Heart right ventricle (tissue), 16 donors: ENCODE data around the gene LAMP5. TPM values are rescaled to one million over a fixed set of nuclear protein-coding genes. Genes with fewer than 3 reads are reported as not detected.

Experiments used
- ATAC-seq, 8 donors: fragments of 200-7000 bp; cut with Tn5 transposase; one replicate each; pipeline ENCODE4 v1.9.1; 2020; ENCODE audit warnings: mild to moderate bottlenecking in 8 of 8, moderate library complexity in 8 of 8, moderate number of reproducible peaks in 1 of 8
- DNase-seq, 2 donors: peaks; one replicate each; pipeline ENCODE4 v3.0.0-alpha.2; 2020
- H3K27ac ChIP-seq, 10 donors: fragments of 200-600 bp; sonication (generic) in 2 of 10; one replicate each; pipeline versions ENCODE4 v1.5.0 to v1.8.0; 2020 to 2022; ENCODE audit warnings: mild to moderate bottlenecking in 3 of 10
- H3K27me3 ChIP-seq, 7 donors: fragments of 200-600 bp; one replicate each; pipeline ENCODE4 v1.8.0; 2021 to 2022; ENCODE audit warnings: mild to moderate bottlenecking in 2 of 7
- H3K36me3 ChIP-seq, 9 donors: fragments of 200-600 bp; sonication (generic) in 1 of 9; one replicate each; pipeline versions ENCODE4 v1.5.0 to v1.8.0; 2020 to 2022; ENCODE audit warnings: mild to moderate bottlenecking in 2 of 9
- H3K4me1 ChIP-seq, 9 donors: fragments of 200-600 bp; sonication (generic) in 1 of 9; one replicate each; pipeline versions ENCODE4 v1.5.0 to v1.8.0; 2020 to 2022; ENCODE audit warnings: mild to moderate bottlenecking in 4 of 9
- H3K4me3 ChIP-seq, 10 donors: fragments of 200-600 bp; sonication (generic) in 2 of 10; one replicate each; pipeline versions ENCODE4 v1.5.0 to v1.8.0; 2020 to 2022; ENCODE audit warnings: mild to moderate bottlenecking in 7 of 10, moderate library complexity in 2 of 10
- H3K9me3 ChIP-seq, 11 donors: fragments of 200-600 bp in 10 of 11; sonication (generic) in 2 of 11; one replicate each; pipeline versions ENCODE4 v1.5.0 to v1.8.0; 2013 to 2022; ENCODE audit warnings: mild to moderate bottlenecking in 2 of 11, control low read depth in 1 of 11, moderate library complexity in 1 of 11
- WGBS, 2 donors: extraction: QIAGEN DNeasy Blood & Tissue Kit; methylation state at CpG; one replicate each; pipeline ENCODE4 v1.1.7; 2013; ENCODE audit warnings: inconsistent platforms in 1 of 2; 5-methylcytosine and 5-hydroxymethylcytosine counted together
- intact Hi-C, 10 donors: fragments of 100-400 bp; cut with DNase I; formaldehyde crosslinking; loops; one replicate each; pipeline versions ENCODE4 v1.11.1 to v1.14.2; 2022
- polyA plus RNA-seq, 2 donors: library from polyadenylated mRNA; stranded (reverse); fragments of 200-250 nt; gene quantifications; one replicate each; pipeline ENCODE4 v1.2.3, GENCODE V29; 2013
- total RNA-seq, 10 donors: library from RNA; stranded (reverse); fragmentation: NEBNext Ultra II Directional in 3 of 10; extraction: Animal tissue kit (Norgen Biotek cat#: 25700) in 3 of 10; gene quantifications; one replicate each; pipeline versions ENCODE4 v1.2.1 to v1.2.4, GENCODE V29; 2021 to 2023
- TF ChIP-seq, protein P1 (sequence below), 9 donors: fragments of 200-600 bp; sonication (generic) in 2 of 9; IDR thresholded peaks; one replicate each; pipeline versions ENCODE4 v1.5.0 to v1.8.0; 2021 to 2022; ENCODE audit warnings: antibody characterized with exemption in 9 of 9, mild to moderate bottlenecking in 5 of 9, moderate library complexity in 1 of 9
- donor health status: Arrhythmogenic right ventricular cardiomyopathy.
- donor health status: ischemic (EF 13 %, LVEDD 7.1; RV severe dilation, severe dysfunction).
- donor health status: healthy with polysubstance abuse.
- donor health status: DM: no; HTN: yes; CAD: no.
- donor health status: DM: no; HTN: no; CAD: no.
- donor health status: ischemic (EF 25% LVEDD 6.9; RV normal size, moderate dysfunction).
- donor health status: ischemic (EF 25% LVEDD 5.7; RV mildly dilated, moderate dysfunction).
- donor health status: healthy.
- donor health status: DM: yes; HTN: yes; CAD: no.
- donor health status: Ischemic cardiomyopathy.
- donor health status: ischemic (EF 35%, LVEDD 5.7; RV mildly dilated, moderate dysfunction).
- donor health status: nonischemic (EF 11% LVEDD 7.7; RV severe dilation, severe dysfunction).
- donor health status: DM: yes; HTN: yes; CAD: no.
- donor health status: PGD.
- donor health status: ischemic (EF 29% LVEDD 5.4; RV normal size, mild dysfunction).
- donor health status: nonischemic (EF 23%, LVEDD 6.1; RV moderate dilation, normal function).

The LAMP5 gene
- total and polyA plus RNA-seq, 12 donors, result 0.04 to 0.16 (median 0.11) TPM; not detected in 7

GRCh38 chr20:9543214-9543613, 28.8 kb downstream of the LAMP5 start:
- intact Hi-C loops, result no loop called here
- TF ChIP-seq, protein P1, sequence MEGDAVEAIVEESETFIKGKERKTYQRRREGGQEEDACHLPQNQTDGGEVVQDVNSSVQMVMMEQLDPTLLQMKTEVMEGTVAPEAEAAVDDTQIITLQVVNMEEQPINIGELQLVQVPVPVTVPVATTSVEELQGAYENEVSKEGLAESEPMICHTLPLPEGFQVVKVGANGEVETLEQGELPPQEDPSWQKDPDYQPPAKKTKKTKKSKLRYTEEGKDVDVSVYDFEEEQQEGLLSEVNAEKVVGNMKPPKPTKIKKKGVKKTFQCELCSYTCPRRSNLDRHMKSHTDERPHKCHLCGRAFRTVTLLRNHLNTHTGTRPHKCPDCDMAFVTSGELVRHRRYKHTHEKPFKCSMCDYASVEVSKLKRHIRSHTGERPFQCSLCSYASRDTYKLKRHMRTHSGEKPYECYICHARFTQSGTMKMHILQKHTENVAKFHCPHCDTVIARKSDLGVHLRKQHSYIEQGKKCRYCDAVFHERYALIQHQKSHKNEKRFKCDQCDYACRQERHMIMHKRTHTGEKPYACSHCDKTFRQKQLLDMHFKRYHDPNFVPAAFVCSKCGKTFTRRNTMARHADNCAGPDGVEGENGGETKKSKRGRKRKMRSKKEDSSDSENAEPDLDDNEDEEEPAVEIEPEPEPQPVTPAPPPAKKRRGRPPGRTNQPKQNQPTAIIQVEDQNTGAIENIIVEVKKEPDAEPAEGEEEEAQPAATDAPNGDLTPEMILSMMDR (IDR thresholded peaks at IDR 0.05), result no peak
- Histone ChIP-seq H3K4me1 (no peaks in the 10 kb centered on the region), H3K4me3 (no peak overlapping the region), H3K36me3 (no peaks in the 10 kb centered on the region), H3K9me3 (no peaks in the 10 kb centered on the region), H3K27me3 (peaks cover 0 to 5% (median 0%) of the 10 kb centered on the region in 7 donors), H3K27ac (no peak overlapping the region)
- 37 to 45% methylated on average over 4 of the region's 4 CpGs for WGBS, 2 donors
- ATAC-seq (no peak), DNase-seq (no peak)

DNA sequence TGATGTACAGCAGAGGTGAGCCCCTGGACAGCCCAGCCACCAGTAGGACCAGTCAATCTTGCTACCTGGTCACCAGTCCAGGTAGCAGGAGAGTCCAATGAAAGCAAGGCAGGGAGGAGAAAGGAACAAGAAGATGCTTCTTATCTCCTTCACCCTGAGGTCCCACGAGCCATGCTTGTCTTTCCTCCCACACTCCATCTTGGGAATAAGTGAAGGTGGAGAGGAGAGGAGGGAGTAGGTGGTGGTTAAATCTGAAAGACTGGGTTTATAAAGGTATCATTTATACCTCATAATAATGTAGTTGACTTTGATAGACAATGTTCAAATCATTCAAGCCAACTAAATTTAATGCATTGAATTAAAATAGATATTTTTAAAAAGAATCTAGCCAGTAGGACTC, 35.9 kb downstream of the LAMP5 start:
- ATAC-seq (no peak), DNase-seq (no peak)
- Histone ChIP-seq H3K4me3 (no peak overlapping the region), H3K4me1 (no peaks in the 10 kb centered on the region), H3K27me3 (peaks cover 0 to 7% (median 0%) of the 10 kb centered on the region in 7 donors), H3K27ac (no peak overlapping the region), H3K9me3 (peaks cover 0 to 6% (median 0%) of the 10 kb centered on the region in 11 donors), H3K36me3 (no peaks in the 10 kb centered on the region)
- intact Hi-C loops, result no loop called here
- WGBS, 2 donors, result 79 to 87% methylated on average over 1 of the region's 1 CpG
- TF ChIP-seq, protein P1 (IDR thresholded peaks at IDR 0.05), result no peak

GRCh38 chr20:9550871-9551270, 36.5 kb downstream of the LAMP5 start:
- H3K4me1 ChIP-seq, result no peaks in the 10 kb centered on the region
- no peak for ATAC-seq
- TF ChIP-seq, protein P1 (IDR thresholded peaks at IDR 0.05), result no peak
- H3K4me3 ChIP-seq, result no peak overlapping the region
- H3K36me3 ChIP-seq, result no peaks in the 10 kb centered on the region
- H3K27me3 ChIP-seq, result peaks cover 0 to 7% (median 0%) of the 10 kb centered on the region in 7 donors
- H3K9me3 ChIP-seq, result peaks cover 0 to 6% (median 0%) of the 10 kb centered on the region in 11 donors
- WGBS, 2 donors, result 81 to 86% methylated on average over 2 of the region's 2 CpGs
- intact Hi-C loops, result no loop called here
- no peak for DNase-seq
- no peak overlapping the region for H3K27ac ChIP-seq

DNA sequence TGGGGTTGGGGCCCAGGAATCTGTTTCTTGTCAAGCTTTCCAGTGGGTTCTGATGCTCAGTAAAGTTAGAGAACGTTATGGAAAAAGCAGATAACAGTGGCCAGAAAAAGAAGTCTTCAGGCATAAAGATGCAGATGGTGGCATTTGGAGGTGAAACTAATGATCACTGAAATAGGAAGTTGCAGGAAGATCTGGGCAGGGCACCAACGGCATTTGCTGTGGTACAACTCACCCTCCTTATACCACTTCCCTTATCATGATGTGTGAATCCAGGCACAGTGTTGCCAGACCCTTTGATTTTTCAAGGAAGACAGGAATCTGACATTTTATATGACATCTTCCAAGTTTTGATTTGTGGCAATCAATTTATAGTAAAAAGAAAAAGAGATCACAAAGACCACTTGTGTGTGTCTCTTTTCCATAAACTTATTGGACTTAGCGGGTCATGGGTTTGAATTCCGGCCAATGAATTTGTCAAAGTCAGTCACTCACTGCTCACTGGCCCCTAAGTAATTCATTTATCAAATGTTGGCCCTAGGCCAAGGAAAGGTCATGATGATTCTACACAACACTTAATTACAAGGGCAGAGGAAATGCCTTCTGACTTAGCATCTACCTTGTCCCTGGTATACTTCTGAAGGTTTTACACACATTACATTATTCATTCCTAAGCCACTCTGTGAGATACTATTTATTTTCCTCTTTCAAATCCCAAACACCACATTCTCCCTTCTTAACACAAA, 37.6 kb downstream of the LAMP5 start:
- 54 to 57% methylated on average over 4 of the region's 4 CpGs for WGBS, 2 donors
- H3K27ac ChIP-seq, result no peak overlapping the region

More for the DNA sequence above, 37.6 kb downstream of the LAMP5 start:
- H3K9me3 ChIP-seq, result peaks cover 0 to 6% (median 0%) of the 10 kb centered on the region in 11 donors
- ATAC-seq, result no peak
- intact Hi-C loops, result no loop called here
- H3K4me3 ChIP-seq, result no peak overlapping the region
- no peaks in the 10 kb centered on the region for H3K4me1 ChIP-seq
- no peak for DNase-seq
- TF ChIP-seq, protein P1 (IDR thresholded peaks at IDR 0.05), result no peak
- peaks cover 0 to 8% (median 0%) of the 10 kb centered on the region in 7 donors for H3K27me3 ChIP-seq
- no peaks in the 10 kb centered on the region for H3K36me3 ChIP-seq
